ENCODE measurements around the gene CRIP1. TPM values are rescaled to one million over a fixed set of nuclear protein-coding genes. Genes with fewer than 3 reads are reported as not detected.

The CRIP1 gene
- total and polyA plus RNA-seq, 7 experiments from 2014 or later, result 94.4 to 787 (median 303) TPM

GRCh38 chr14:105531088-105531893 lies 44.6 kb downstream of the CRIP1 start:
- Histone ChIP-seq H3K36me3 (ENCODE audit: control insufficient read depth in 2 of 3, insufficient read depth in 3 of 3, low read length in 3 of 3) (no peaks in the 10 kb centered on the region), H3K27me3 (ENCODE audit: control insufficient read depth in 2 of 2, insufficient read depth in 2 of 2, low read length in 2 of 2) (peaks cover 0 to 4% of the 10 kb centered on the region in 2 donors), H3K4me3 (ENCODE audit: low read length) (no peak overlapping the region), H3K27ac (ENCODE audit: low read depth, low read length) (no peak overlapping the region), H3K4me1 (ENCODE audit: control insufficient read depth in 2 of 2, insufficient read depth in 2 of 2, low read length in 2 of 2) (peaks cover 9 to 14% of the 10 kb centered on the region in 2 donors), H3K9me3 (ENCODE audit: control insufficient read depth in 2 of 3, low read length in 3 of 3) (no peaks in the 10 kb centered on the region)
- no peaks in the 10 kb centered on the region for H3K36me3 Mint-ChIP-seq
- H3K27me3 Mint-ChIP-seq, result peaks cover 0 to 23% (median 0%) of the 10 kb centered on the region in 5 donors
- ChIA-PET CTCF (interaction anchor here (1.3 kb wide), 1 partner anchor 160 kb away, joined by 4 read pairs; no protein-coding TSS in a partner anchor), POLR2A (no interaction called here)
- intact Hi-C loops (cut with micrococcal nuclease), result no loop called here
- peaks cover 3 to 24% (median 13%) of the 10 kb centered on the region in 7 donors for H3K4me1 Mint-ChIP-seq
- ATAC-seq, result no peak
- no peak for DNase-seq
- peak overlapping the region in 2 of 9 donors; percentile 2 to 28 for H3K27ac Mint-ChIP-seq
- peak overlapping the region in 5 of 10 donors; percentile 4 to 89 (median 45) for H3K4me3 Mint-ChIP-seq
- H3K9me3 Mint-ChIP-seq, result peaks cover 0 to 1% (median 0%) of the 10 kb centered on the region in 11 donors

- Histone ChIP-seq H3K9me3 (ENCODE audit: control insufficient read depth in 2 of 3, low read length in 3 of 3) (no peaks in the 10 kb centered on the region), H3K36me3 (ENCODE audit: control insufficient read depth in 2 of 3, insufficient read depth in 3 of 3, low read length in 3 of 3) (no peaks in the 10 kb centered on the region), H3K4me3 (ENCODE audit: low read length) (no peak overlapping the region), H3K27me3 (ENCODE audit: control insufficient read depth in 2 of 2, insufficient read depth in 2 of 2, low read length in 2 of 2) (peaks cover 0 to 4% of the 10 kb centered on the region in 2 donors), H3K4me1 (ENCODE audit: control insufficient read depth in 2 of 2, insufficient read depth in 2 of 2, low read length in 2 of 2) (peaks cover 9 to 14% of the 10 kb centered on the region in 2 donors), H3K27ac (ENCODE audit: low read depth, low read length) (no peak overlapping the region)
- H3K27me3 Mint-ChIP-seq, result peaks cover 0 to 28% (median 4%) of the 10 kb centered on the region in 5 donors
- peaks cover 0 to 1% (median 0%) of the 10 kb centered on the region in 11 donors for H3K9me3 Mint-ChIP-seq
- POLR2A ChIA-PET, result no interaction called here
- ATAC-seq (no peak), DNase-seq (no peak)
- intact Hi-C loops (cut with micrococcal nuclease), result no loop called here
- H3K4me3 Mint-ChIP-seq, result peak overlapping the region in 2 of 10 donors; percentile 4 to 12
- H3K27ac Mint-ChIP-seq, result peak overlapping the region in 2 of 9 donors; percentile 2 to 28
- CTCF ChIA-PET, result interaction anchor here (1.3 kb wide), 1 partner anchor 161 kb away, joined by 4 read pairs; no protein-coding TSS in a partner anchor
- peaks cover 3 to 23% (median 13%) of the 10 kb centered on the region in 7 donors for H3K4me1 Mint-ChIP-seq
- no peaks in the 10 kb centered on the region for H3K36me3 Mint-ChIP-seq
Observed at GRCh38 chr14:105531894-105532623, 45.4 kb downstream of the CRIP1 start.

- intact Hi-C loops (cut with micrococcal nuclease), result no loop called here
- Mint-ChIP-seq H3K9me3 (peaks cover 0 to 1% (median 0%) of the 10 kb centered on the region in 11 donors), H3K4me3 (peak overlapping the region in 1 of 10 donors; percentile 12), H3K27ac (peak overlapping the region in 1 of 9 donors; percentile 43), H3K4me1 (peaks cover 3 to 16% (median 10%) of the 10 kb centered on the region in 7 donors), H3K36me3 (no peaks in the 10 kb centered on the region), H3K27me3 (peaks cover 0 to 21% (median 4%) of the 10 kb centered on the region in 5 donors)
- Histone ChIP-seq H3K36me3 (ENCODE audit: control insufficient read depth in 2 of 3, insufficient read depth in 3 of 3, low read length in 3 of 3) (no peaks in the 10 kb centered on the region), H3K4me3 (ENCODE audit: low read length) (no peak overlapping the region), H3K4me1 (ENCODE audit: control insufficient read depth in 2 of 2, insufficient read depth in 2 of 2, low read length in 2 of 2) (peaks cover 6 to 8% of the 10 kb centered on the region in 2 donors), H3K9me3 (ENCODE audit: control insufficient read depth in 2 of 3, low read length in 3 of 3) (no peaks in the 10 kb centered on the region), H3K27me3 (ENCODE audit: control insufficient read depth in 2 of 2, insufficient read depth in 2 of 2, low read length in 2 of 2) (peaks cover 0 to 3% of the 10 kb centered on the region in 2 donors), H3K27ac (ENCODE audit: low read depth, low read length) (no peak overlapping the region)
- DNase-seq (no peak), ATAC-seq (no peak)
- ChIA-PET POLR2A (no interaction called here), CTCF (interaction anchor here (1.3 kb wide), 1 partner anchor 162 kb away, joined by 4 read pairs; no protein-coding TSS in a partner anchor)
Observed at GRCh38 chr14:105532735-105533141, 46.1 kb downstream of the CRIP1 start.

GRCh38 chr14:105533391-105533790 lies 46.7 kb downstream of the CRIP1 start:
- no peaks in the 10 kb centered on the region for H3K9me3 ChIP-seq (ENCODE audit: control insufficient read depth in 2 of 3, low read length in 3 of 3)
- Mint-ChIP-seq H3K4me1 (peaks cover 3 to 20% (median 8%) of the 10 kb centered on the region in 7 donors), H3K4me3 (no peak overlapping the region), H3K9me3 (peaks cover 0 to 1% (median 0%) of the 10 kb centered on the region in 11 donors), H3K27ac (no peak overlapping the region), H3K36me3 (no peaks in the 10 kb centered on the region), H3K27me3 (peaks cover 0 to 24% (median 4%) of the 10 kb centered on the region in 5 donors)
- H3K27me3 ChIP-seq (ENCODE audit: control insufficient read depth in 2 of 2, insufficient read depth in 2 of 2, low read length in 2 of 2), result no peaks in the 10 kb centered on the region
- H3K4me3 ChIP-seq (ENCODE audit: low read length), result no peak overlapping the region
- ChIA-PET CTCF (no interaction called here), POLR2A (no interaction called here)
- DNase-seq (no peak), ATAC-seq (no peak)
- no peak overlapping the region for H3K27ac ChIP-seq (ENCODE audit: low read depth, low read length)
- peaks cover 3 to 10% of the 10 kb centered on the region in 2 donors for H3K4me1 ChIP-seq (ENCODE audit: control insufficient read depth in 2 of 2, insufficient read depth in 2 of 2, low read length in 2 of 2)
- intact Hi-C loops (cut with micrococcal nuclease), result no loop called here
- no peaks in the 10 kb centered on the region for H3K36me3 ChIP-seq (ENCODE audit: control insufficient read depth in 2 of 3, insufficient read depth in 3 of 3, low read length in 3 of 3)

- peaks cover 3 to 10% of the 10 kb centered on the region in 2 donors for H3K4me1 ChIP-seq (ENCODE audit: control insufficient read depth in 2 of 2, insufficient read depth in 2 of 2, low read length in 2 of 2)
- Mint-ChIP-seq H3K36me3 (no peaks in the 10 kb centered on the region), H3K27ac (no peak overlapping the region), H3K27me3 (peaks cover 0 to 27% (median 4%) of the 10 kb centered on the region in 5 donors), H3K4me1 (peaks cover under 1 to 17% (median 8%) of the 10 kb centered on the region in 7 donors), H3K4me3 (peak overlapping the region in 1 of 10 donors; percentile 2), H3K9me3 (peaks cover 0 to under 1% (median 0%) of the 10 kb centered on the region in 11 donors)
- DNase-seq, result no peak
- H3K36me3 ChIP-seq (ENCODE audit: control insufficient read depth in 2 of 3, insufficient read depth in 3 of 3, low read length in 3 of 3), result no peaks in the 10 kb centered on the region
- no peak overlapping the region for H3K4me3 ChIP-seq (ENCODE audit: low read length)
- H3K27ac ChIP-seq (ENCODE audit: low read depth, low read length), result no peak overlapping the region
- no peak for ATAC-seq
- intact Hi-C loops (cut with micrococcal nuclease), result no loop called here
- ChIA-PET POLR2A (no interaction called here), CTCF (no interaction called here)
- no peaks in the 10 kb centered on the region for H3K9me3 ChIP-seq (ENCODE audit: control insufficient read depth in 2 of 3, low read length in 3 of 3)
- no peaks in the 10 kb centered on the region for H3K27me3 ChIP-seq (ENCODE audit: control insufficient read depth in 2 of 2, insufficient read depth in 2 of 2, low read length in 2 of 2)
Observed at GRCh38 chr14:105533811-105534498, 47.3 kb downstream of the CRIP1 start.

- no peak for DNase-seq
- H3K27me3 Mint-ChIP-seq, result peaks cover 0 to 28% (median 2%) of the 10 kb centered on the region in 5 donors
- peaks cover 0 to 14% (median 7%) of the 10 kb centered on the region in 7 donors for H3K4me1 Mint-ChIP-seq
- no peaks in the 10 kb centered on the region for H3K36me3 Mint-ChIP-seq
- intact Hi-C loops (cut with micrococcal nuclease), result no loop called here
- Histone ChIP-seq H3K27me3 (ENCODE audit: control insufficient read depth in 2 of 2, insufficient read depth in 2 of 2, low read length in 2 of 2) (no peaks in the 10 kb centered on the region), H3K4me1 (ENCODE audit: control insufficient read depth in 2 of 2, insufficient read depth in 2 of 2, low read length in 2 of 2) (peaks cover 0 to 6% of the 10 kb centered on the region in 2 donors), H3K4me3 (ENCODE audit: low read length) (no peak overlapping the region), H3K9me3 (ENCODE audit: control insufficient read depth in 2 of 3, low read length in 3 of 3) (no peaks in the 10 kb centered on the region), H3K27ac (ENCODE audit: low read depth, low read length) (no peak overlapping the region), H3K36me3 (ENCODE audit: control insufficient read depth in 2 of 3, insufficient read depth in 3 of 3, low read length in 3 of 3) (no peaks in the 10 kb centered on the region)
- no peak overlapping the region for H3K27ac Mint-ChIP-seq
- no peak overlapping the region for H3K4me3 Mint-ChIP-seq
- ATAC-seq, result no peak
- no peaks in the 10 kb centered on the region for H3K9me3 Mint-ChIP-seq
- ChIA-PET CTCF (no interaction called here), POLR2A (no interaction called here)
Observed at GRCh38 chr14:105534586-105534985, 47.9 kb downstream of the CRIP1 start.

Data from naive thymus-derived CD4-positive, alpha-beta T cell (primary cell).